GM10248 (cell line): ENCODE results near the gene GCN1.

Experiments used
- CTCF ChIA-PET: fragments of 300-600 bp; sonication (Branson Sonifier 250); formaldehyde crosslinking; extraction: SDS; loops from one replicate; lab custom pipeline; 2021; ENCODE audit warnings: antibody characterized with exemption; lab: Yijun Ruan, JAX
- POLR2A ChIA-PET: fragments of 350-650 bp; sonication (Branson Sonifier 250); formaldehyde crosslinking; extraction: SDS; loops from one replicate; lab custom pipeline; 2020; ENCODE audit warnings: antibody characterized with exemption; lab: Yijun Ruan, JAX
- DNase-seq: peaks from one replicate; pipeline ENCODE4 v3.0.0; 2012; ENCODE audit errors: extremely low spot score
- TF ChIP-seq, protein P1 (sequence below): IDR thresholded peaks from 2 replicates; pipeline ENCODE4 v1.5.1; 2012; ENCODE audit warnings: mild to moderate bottlenecking, low read depth; ENCODE audit errors: extremely low read depth, missing control alignments, control extremely low read depth

Gene GCN1

DNA sequence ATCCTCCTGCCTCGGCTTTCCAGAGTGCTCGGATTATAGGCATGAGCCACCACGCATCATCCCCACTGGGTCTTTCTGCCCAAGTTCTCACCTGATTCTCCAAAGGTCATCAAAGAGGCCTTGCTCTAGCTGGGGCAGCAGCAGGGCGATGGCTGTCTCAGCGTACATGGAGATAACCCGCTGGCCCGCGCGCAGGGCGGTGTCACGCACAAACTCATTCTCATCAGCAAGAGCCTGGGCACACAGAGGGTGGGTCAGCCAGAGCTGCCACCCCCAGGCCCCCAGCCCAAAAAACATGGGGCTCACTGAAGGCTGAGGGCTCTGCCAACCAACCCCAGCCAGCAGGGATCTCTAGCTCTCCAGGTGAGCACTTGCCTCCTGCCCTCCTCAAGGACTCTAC is 50.3 kb downstream of the GCN1 start:
- no peak for DNase-seq
- CTCF ChIA-PET, result no interaction called here
- POLR2A ChIA-PET, result no interaction called here
- TF ChIP-seq, protein P1, sequence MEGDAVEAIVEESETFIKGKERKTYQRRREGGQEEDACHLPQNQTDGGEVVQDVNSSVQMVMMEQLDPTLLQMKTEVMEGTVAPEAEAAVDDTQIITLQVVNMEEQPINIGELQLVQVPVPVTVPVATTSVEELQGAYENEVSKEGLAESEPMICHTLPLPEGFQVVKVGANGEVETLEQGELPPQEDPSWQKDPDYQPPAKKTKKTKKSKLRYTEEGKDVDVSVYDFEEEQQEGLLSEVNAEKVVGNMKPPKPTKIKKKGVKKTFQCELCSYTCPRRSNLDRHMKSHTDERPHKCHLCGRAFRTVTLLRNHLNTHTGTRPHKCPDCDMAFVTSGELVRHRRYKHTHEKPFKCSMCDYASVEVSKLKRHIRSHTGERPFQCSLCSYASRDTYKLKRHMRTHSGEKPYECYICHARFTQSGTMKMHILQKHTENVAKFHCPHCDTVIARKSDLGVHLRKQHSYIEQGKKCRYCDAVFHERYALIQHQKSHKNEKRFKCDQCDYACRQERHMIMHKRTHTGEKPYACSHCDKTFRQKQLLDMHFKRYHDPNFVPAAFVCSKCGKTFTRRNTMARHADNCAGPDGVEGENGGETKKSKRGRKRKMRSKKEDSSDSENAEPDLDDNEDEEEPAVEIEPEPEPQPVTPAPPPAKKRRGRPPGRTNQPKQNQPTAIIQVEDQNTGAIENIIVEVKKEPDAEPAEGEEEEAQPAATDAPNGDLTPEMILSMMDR, result no peak

DNA sequence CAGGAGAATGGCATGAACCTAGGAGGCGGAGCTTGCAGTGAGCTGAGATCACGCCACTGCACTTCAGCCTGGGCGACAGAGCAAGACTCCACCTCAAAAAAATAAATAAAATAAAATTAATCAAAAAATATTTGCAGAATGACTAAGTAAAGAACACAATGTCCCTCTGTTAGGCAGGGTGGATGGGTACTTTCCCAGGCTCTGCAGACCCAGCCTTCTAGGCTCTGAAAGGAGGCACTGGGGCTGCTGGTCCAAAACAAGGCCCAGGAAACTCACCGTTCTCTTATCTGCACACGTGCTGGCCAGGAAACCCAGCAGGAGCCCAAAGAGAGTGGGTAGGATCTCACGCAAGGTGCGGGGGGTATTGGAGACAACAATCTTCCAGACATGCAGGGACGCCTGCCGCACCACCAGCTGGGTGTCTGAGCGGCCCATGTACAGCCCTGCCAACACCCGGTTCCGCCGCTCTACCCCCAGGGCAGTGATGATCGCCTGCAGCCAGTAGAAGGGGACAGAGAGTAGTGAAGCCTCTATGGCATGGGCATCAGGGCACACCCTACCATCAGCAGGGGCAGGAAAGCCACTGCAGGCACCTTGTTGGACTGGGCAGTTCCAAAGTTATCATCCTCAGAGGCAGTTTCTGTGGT is 52.2 kb downstream of the GCN1 start:
- POLR2A ChIA-PET, result no interaction called here
- TF ChIP-seq, protein P1, result no peak
- no peak for DNase-seq
- CTCF ChIA-PET, result interaction anchor here (1.5 kb wide), 1 partner anchor 29 kb away, joined by 3 read pairs; no protein-coding TSS in a partner anchor

DNA sequence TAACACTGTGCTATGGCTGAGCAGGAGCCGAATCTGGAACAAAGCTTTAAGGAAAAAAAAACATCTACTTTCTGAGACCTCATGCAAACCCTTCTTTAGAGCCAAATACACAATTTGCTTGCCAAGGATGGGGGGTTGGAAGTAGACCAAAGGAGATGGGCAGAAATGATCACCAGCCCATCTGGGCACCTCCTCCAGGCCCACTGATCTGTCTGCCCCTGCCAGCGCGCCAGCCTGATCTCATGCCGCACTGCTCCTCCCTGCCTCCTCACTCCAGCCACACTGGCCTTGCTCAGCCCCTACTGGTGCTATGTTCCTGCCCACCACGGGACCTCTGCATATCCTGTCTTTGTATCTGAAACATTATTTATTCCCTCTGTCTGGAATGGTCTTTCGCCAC is 53.2 kb downstream of the GCN1 start:
- no peak for DNase-seq
- TF ChIP-seq, protein P1, result no peak
- ChIA-PET CTCF (no interaction called here), POLR2A (no interaction called here)

DNA sequence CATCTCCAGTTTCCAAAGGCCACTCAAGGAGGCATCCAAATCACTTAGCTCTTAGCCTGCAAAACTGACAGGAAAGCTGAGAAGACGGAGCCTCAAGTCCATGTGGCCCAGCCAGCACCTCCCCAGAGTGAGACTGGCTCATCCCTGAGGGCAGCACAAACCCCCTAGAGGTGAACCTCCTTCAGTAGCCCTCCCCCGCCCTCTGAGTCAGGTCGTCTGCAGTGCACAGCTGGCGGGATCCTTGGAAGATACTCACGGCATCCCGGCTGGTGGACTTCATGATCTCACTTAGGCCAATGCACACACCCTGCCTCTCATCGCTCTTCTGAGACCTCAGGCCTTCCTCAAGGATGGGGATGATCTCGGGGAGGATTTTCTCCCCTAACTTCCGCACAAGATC is 53.9 kb downstream of the GCN1 start:
- CTCF ChIA-PET, result no interaction called here
- TF ChIP-seq, protein P1, result no peak
- POLR2A ChIA-PET, result no interaction called here
- no peak for DNase-seq

DNA sequence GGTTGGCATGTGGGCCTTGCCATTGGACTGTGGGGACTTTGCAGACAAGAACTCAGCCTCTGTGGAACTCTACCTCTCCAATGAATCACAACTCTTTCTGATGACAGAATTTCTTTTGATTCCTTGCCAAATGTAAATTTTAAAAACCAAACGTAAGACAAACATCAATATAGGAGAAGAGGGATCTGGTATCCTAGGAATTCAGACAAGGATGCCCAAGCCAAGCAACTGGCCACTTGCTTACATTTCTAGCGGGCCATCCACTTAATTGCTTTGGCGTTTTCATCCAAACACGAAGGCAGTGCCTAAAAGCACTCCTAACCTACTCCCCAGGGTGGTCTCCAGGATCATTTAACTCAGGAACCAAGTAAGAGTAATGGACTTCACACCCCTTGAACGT is 54.6 kb downstream of the GCN1 start:
- CTCF ChIA-PET, result no interaction called here
- TF ChIP-seq, protein P1, result no peak

DNA sequence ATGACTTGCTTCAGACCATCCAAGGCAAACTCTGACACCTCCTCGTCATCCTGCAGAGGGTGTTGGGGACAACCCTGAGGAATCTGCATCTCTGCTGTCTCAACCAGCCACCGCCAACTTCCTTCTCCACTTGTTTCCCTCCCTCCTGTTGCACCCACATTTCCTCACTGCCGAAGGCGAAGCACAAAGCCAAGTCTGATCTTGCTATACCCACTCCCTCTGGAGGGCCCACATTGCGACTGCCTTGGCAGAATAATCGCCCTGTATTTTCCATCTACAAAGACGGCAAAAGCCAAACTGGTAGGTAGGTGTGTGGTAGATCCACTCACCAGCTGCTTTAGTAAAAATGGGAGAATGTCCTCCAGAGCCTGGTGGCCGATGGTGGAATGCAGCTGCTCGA is 56.1 kb downstream of the GCN1 start:
- ChIA-PET POLR2A (interaction anchor here (0.6 to 1.4 kb wide), 2 partner anchors 63 to 153 kb away, joined by 4 read pairs; partner anchors contain the start of gene RPLP0), CTCF (interaction anchor here (1.6 kb wide), 1 partner anchor 63 kb away, joined by 7 read pairs; the partner anchor contains the start of gene RPLP0)
- TF ChIP-seq, protein P1, result no peak
- no peak for DNase-seq

More for the DNA sequence above, 54.6 kb downstream of the GCN1 start:
- POLR2A ChIA-PET, result no interaction called here
- no peak for DNase-seq
